GM21529 (cell line): ENCODE measurements around the gene CAMSAP1.

ENCODE experiments used
- ATAC-seq: cut with Tn5 transposase; IDR thresholded peaks from one replicate; pipeline ENCODE4 v1.9.1; 2021; ENCODE audit not compliant: unreplicated experiment

The CAMSAP1 gene

DNA sequence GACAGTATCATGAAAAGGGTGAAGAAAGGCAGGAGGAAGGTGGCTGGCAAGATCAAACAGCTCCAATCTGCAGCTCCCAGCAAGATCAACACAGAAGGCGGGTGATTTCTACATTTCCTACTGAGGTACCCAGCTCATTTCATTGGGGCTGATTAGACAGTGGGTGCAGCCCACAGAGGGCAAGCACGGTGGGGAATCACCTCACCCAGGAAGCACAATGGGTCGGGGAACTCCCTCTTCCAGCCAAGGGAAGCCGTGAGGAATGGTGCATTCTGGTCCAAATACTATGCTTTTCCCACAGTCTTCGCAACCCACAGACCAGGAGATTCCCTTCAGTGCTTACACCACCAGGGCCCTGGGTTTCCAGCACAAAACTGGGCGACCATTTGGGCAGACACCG lies 66.8 kb downstream of the CAMSAP1 start:
- no peak for ATAC-seq

DNA sequence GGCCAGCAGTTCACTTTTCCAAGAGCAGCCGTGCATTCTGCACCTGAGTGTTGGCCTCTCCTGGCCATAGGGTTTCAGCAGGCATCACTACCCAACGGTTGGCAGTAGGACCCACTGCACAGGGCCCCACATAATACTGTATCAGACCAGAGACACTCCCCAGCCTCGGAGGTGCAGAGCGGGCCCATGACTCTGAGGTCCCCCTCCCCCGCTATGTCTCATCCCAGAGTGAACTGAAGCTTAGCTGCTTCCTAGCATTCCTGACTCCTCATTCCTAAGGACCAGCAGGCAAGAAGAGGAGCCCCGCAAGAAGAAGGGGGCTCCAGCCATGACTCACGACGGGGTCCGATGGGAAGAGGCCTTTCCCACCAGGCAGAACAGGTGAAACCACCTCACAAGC lies 67.2 kb downstream of the CAMSAP1 start:
- ATAC-seq: no peak

DNA sequence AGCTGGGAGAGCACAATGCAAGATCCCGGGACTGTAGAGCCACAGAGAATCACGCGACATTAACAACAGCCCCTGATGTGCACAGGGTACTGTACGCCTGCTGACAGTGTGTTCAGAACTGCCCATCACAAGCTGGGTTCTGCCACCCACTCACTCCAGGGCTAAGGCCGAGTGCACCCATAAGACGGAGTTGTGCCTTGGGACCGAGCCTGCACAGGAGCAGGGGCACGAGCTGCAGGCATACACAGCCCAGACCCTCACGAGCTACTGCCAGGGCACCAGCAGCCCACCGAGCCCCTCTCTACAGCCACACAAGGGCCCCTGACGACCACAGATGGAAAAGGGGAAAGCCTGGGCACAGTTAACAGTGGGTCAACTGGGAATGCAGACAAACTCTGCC lies 67.8 kb downstream of the CAMSAP1 start:
- ATAC-seq: no peak

DNA sequence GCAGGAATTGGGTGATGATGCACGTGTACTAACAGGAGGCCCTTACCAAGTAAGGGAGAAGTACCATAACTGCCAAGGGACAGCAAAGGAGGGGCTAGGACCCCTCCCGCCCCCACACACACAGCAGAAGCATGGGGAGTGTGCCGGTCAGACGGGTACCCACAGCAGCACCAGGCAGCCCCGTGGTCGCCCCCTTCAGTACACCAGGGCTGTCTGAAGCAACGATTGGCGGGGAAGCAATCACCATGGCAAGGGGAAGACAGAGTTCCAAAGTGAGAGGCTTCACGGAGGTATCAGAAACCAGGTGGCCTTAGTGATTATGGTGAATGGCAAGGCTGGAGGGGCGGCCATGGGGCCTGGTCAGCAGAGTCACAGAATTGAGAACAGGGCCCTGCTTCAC lies 72.2 kb downstream of the CAMSAP1 start:
- no peak for ATAC-seq

GRCh38 chr9:135833864-135834263 lies 73.5 kb downstream of the CAMSAP1 start:
- ATAC-seq: no peak

- no peak for ATAC-seq
Measured at GRCh38 chr9:135830496-135830895, 76.8 kb downstream of the CAMSAP1 start.

DNA sequence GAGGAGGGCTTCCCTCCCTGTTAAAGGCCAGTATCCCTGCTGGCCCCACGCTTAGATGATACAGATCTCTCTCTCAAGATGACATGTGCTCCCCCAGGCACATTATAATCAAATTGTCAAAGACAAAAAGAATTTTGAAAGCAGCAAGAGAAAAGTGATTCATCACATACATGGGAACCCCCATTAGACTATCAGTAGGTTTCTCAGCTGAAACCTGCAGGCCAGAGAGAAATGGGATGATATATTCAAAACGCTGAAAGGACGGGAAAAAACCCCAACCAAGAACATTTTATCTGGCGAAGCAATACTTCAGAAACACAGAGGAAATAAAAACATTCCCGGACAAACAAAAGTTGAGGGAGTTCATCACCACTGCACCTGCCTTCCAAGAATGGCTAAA lies 78.7 kb downstream of the CAMSAP1 start:
- ATAC-seq: no peak

DNA sequence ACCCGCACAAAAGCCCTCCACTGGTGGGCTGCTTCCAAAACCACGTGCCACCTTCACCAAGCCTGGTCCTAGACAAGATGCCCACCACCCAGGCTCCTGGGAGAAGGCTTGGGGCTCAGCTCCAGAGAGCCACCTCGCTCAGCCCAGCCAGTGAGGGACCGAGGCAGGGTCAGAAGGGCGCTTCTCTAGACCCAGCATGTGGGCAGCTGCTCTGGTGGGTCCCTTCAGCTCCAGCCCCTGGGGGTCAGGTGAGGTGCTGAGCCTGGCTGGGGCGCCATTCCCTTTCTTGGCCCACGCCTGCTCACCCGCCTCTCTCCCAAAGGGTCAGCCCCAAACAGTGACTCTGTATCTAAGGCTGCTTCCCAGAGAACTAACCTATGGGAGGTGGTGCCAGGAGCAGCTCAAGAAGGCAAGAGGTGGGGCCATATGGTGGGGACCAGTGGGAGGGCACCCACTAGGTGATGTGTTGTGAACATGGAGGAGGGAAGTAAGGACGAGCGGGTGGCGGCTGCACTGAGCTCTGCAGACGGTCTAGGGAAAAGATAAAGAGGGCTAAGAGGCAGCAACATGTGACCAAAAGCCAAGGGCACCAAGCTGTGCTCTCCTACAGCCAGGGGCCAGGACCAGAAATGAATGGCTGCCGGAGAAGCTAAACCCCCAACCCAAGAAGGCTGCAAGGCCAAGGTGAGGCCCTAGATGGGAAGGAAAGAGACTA lies 79.3 kb downstream of the CAMSAP1 start:
- ATAC-seq: no peak

GRCh38 chr9:135827301-135827700 lies 80.0 kb downstream of the CAMSAP1 start:
- ATAC-seq: no peak

GRCh38 chr9:135826188-135826545 lies 81.2 kb downstream of the CAMSAP1 start:
- no peak for ATAC-seq

GRCh38 chr9:135825435-135826187 lies 81.7 kb downstream of the CAMSAP1 start:
- ATAC-seq: no peak

GRCh38 chr9:135823036-135823435 lies 84.3 kb downstream of the CAMSAP1 start:
- ATAC-seq: no peak

- no peak for ATAC-seq
Measured at GRCh38 chr9:135822374-135822755, 85.0 kb downstream of the CAMSAP1 start.

DNA sequence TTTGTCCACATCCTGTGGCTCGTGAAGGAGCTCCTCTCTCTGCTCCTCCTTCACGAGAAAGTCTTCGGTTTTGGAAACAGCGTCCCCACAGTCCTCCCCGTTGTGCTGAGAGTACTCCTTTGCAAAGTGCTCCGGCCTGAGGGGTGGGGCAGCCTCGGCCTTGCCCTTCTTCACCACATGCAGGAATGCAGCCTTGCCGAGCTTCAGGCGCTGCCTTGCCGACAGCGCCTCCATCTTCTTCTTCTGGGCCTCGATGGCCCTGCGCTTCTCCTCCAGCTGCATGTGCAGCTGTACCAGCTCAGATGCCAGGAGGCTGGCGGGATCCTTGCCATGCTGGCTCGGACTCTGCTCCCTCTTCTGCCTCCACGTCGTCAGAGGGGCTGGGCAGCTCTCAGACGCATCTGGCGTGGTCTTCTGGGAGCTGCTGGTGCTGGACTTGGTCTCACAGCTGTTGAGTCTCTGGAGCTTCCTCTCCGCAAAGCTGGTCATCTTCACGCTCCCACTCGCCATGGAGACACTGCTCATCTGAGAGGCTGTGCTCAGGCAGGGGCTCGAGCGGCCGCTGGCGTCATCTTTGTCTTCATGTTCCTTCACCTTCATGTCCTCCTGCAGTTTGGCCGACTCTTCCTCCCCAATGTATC lies 85.5 kb downstream of the CAMSAP1 start:
- ATAC-seq: no peak

DNA sequence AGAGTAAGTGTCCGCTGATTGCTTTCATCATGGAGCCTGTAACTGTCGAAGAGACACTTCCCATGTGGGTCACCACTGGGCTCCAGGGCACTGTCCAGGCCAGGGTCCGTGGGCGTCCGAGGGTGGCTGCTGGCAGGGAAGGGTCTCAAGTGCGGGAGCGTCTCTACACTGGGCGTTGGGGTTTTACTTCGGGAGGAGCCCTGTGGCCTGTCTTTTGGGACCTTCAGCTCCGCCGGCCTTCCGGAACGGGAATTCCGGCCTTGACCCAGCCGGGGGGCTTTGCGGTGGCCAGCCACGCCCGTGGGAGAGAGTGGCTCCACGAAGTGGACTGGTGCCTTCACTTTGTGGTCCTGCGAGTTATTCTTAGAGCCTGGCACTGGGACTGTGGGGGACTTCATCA lies 86.2 kb downstream of the CAMSAP1 start:
- ATAC-seq: no peak

GRCh38 chr9:135820661-135821060 lies 86.7 kb downstream of the CAMSAP1 start:
- no peak for ATAC-seq

- no peak for ATAC-seq
Measured at GRCh38 chr9:135819905-135820304, 87.4 kb downstream of the CAMSAP1 start.

- ATAC-seq: no peak
Measured at GRCh38 chr9:135818718-135819475, 88.4 kb downstream of the CAMSAP1 start.

DNA sequence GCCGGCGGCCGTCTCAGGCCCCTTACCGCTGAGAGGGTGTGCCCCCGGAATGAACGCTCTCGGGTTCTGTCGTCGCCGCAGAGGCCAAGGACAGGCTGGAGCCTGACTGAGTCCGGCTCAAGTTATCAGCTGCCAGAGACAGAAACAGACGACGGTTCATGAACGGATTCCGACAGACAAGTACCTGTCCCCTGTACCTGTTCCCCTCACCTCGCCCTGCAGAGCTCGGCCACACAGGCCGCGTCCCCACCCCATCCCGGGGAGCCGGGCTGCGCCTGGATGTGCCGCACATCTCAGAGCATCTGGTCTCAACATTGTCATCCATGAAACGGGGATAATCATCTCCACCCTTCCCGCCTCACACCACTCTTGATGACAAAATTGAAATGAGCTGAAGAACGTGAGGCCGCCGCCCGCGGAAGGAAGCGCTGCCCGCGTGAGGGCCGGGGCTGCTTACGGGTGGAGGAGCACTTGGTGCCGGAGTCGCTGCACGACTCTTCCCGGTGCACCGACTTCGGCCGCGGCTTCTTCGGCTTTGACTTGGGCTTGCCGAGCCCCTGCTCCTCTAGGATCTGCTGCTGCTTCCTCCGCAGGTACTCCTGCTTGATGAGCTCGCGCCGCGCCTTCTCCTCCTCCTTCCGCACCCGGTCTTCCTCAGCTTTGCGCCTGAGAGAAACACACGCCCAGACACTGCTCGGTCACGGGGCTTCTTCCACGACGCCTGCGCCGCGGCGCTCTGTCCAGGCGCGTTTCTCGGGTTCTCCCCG lies 89.2 kb downstream of the CAMSAP1 start:
- ATAC-seq: no peak

DNA sequence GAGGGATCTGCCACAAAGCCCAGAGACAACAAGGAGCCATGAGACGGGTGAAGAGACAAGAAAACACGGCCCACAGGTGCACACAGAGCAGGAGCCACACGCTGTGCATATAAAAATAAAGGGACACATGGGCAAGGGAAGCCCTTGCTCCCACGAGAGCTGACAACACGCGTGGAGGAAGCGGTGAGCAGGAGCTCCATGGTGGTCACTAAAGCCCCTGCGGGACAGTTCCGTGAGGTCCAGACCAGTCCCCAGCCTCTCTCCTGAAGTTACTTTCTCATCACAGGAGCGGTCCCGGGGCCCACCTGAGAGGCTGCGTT lies 90.7 kb downstream of the CAMSAP1 start:
- no peak for ATAC-seq
